Measurements from ENCODE around the gene PSMD8. TPM values are rescaled to one million over a fixed set of nuclear protein-coding genes. Genes with fewer than 3 reads are reported as not detected.

Gene PSMD8
- polyA plus RNA-seq, 1 donor = 138 TPM

- H3K9me3 ChIP-seq (ENCODE audit: control insufficient read depth, low read depth, low read length) = peaks cover 3% of the 10 kb centered on the region
- peak overlapping the region; percentile 41 for H3K27ac ChIP-seq (ENCODE audit: low read length)
- peaks cover 21% of the 10 kb centered on the region for H3K4me1 ChIP-seq (ENCODE audit: control insufficient read depth, insufficient read depth, low read length)
- peaks cover 60% of the 10 kb centered on the region for H3K27me3 ChIP-seq (ENCODE audit: control insufficient read depth, insufficient read depth, low read length)
- no peaks in the 10 kb centered on the region for H3K36me3 ChIP-seq (ENCODE audit: control insufficient read depth, insufficient read depth, low read length)
- DNase-seq = peak; percentile 83 to 91
- peak overlapping the region; percentile 25 for H3K4me3 ChIP-seq (ENCODE audit: low read length)
- WGBS (ENCODE audit: insufficient coverage, low lambda C conversion rate) = no CpG with 5 or more reads among the region's 30 CpGs
These were observed 20.1 kb downstream of the PSMD8 start for GRCh38 chr19:38394488-38394887.

GRCh38 chr19:38395381-38396114 lies 21.2 kb downstream of the PSMD8 start:
- Histone ChIP-seq H3K9me3 (ENCODE audit: control insufficient read depth, low read depth, low read length) (no peaks in the 10 kb centered on the region), H3K4me1 (ENCODE audit: control insufficient read depth, insufficient read depth, low read length) (peaks cover 21% of the 10 kb centered on the region), H3K27me3 (ENCODE audit: control insufficient read depth, insufficient read depth, low read length) (peaks cover 54% of the 10 kb centered on the region), H3K27ac (ENCODE audit: low read length) (peak overlapping the region; percentile 41), H3K4me3 (ENCODE audit: low read length) (peak overlapping the region; percentile 25), H3K36me3 (ENCODE audit: control insufficient read depth, insufficient read depth, low read length) (no peaks in the 10 kb centered on the region)
- no CpG with 5 or more reads among the region's 86 CpGs for WGBS (ENCODE audit: insufficient coverage, low lambda C conversion rate)
- peak in 1 of 2 donors; percentile 67 for DNase-seq

GRCh38 chr19:38399081-38399480 lies 24.7 kb downstream of the PSMD8 start:
- no CpG with 5 or more reads among the region's 9 CpGs for WGBS (ENCODE audit: insufficient coverage, low lambda C conversion rate)
- H3K27me3 ChIP-seq (ENCODE audit: control insufficient read depth, insufficient read depth, low read length) = peaks cover 43% of the 10 kb centered on the region
- H3K4me1 ChIP-seq (ENCODE audit: control insufficient read depth, insufficient read depth, low read length) = peaks cover 9% of the 10 kb centered on the region
- DNase-seq = no peak
- no peak overlapping the region for H3K27ac ChIP-seq (ENCODE audit: low read length)
- H3K9me3 ChIP-seq (ENCODE audit: control insufficient read depth, low read depth, low read length) = no peaks in the 10 kb centered on the region
- no peak overlapping the region for H3K4me3 ChIP-seq (ENCODE audit: low read length)
- no peaks in the 10 kb centered on the region for H3K36me3 ChIP-seq (ENCODE audit: control insufficient read depth, insufficient read depth, low read length)

- H3K9me3 ChIP-seq (ENCODE audit: control insufficient read depth, low read depth, low read length) = no peaks in the 10 kb centered on the region
- H3K27ac ChIP-seq (ENCODE audit: low read length) = no peak overlapping the region
- no CpG with 5 or more reads among the region's 1 CpG for WGBS (ENCODE audit: insufficient coverage, low lambda C conversion rate)
- peaks cover 38% of the 10 kb centered on the region for H3K27me3 ChIP-seq (ENCODE audit: control insufficient read depth, insufficient read depth, low read length)
- H3K36me3 ChIP-seq (ENCODE audit: control insufficient read depth, insufficient read depth, low read length) = no peaks in the 10 kb centered on the region
- DNase-seq = no peak
- H3K4me3 ChIP-seq (ENCODE audit: low read length) = no peak overlapping the region
- H3K4me1 ChIP-seq (ENCODE audit: control insufficient read depth, insufficient read depth, low read length) = peaks cover 12% of the 10 kb centered on the region
These were observed 25.2 kb downstream of the PSMD8 start for GRCh38 chr19:38399537-38399936.

- no peak overlapping the region for H3K4me3 ChIP-seq (ENCODE audit: low read length)
- no peak for DNase-seq
- peaks cover 31% of the 10 kb centered on the region for H3K27me3 ChIP-seq (ENCODE audit: control insufficient read depth, insufficient read depth, low read length)
- H3K4me1 ChIP-seq (ENCODE audit: control insufficient read depth, insufficient read depth, low read length) = peaks cover 6% of the 10 kb centered on the region
- H3K27ac ChIP-seq (ENCODE audit: low read length) = no peak overlapping the region
- H3K36me3 ChIP-seq (ENCODE audit: control insufficient read depth, insufficient read depth, low read length) = peaks cover 7% of the 10 kb centered on the region
- WGBS (ENCODE audit: insufficient coverage, low lambda C conversion rate) = no CpG with 5 or more reads among the region's 5 CpGs
- no peaks in the 10 kb centered on the region for H3K9me3 ChIP-seq (ENCODE audit: control insufficient read depth, low read depth, low read length)
These were observed 26.0 kb downstream of the PSMD8 start for GRCh38 chr19:38400361-38400760.

GRCh38 chr19:38401148-38401547 lies 26.8 kb downstream of the PSMD8 start:
- Histone ChIP-seq H3K27ac (ENCODE audit: low read length) (no peak overlapping the region), H3K27me3 (ENCODE audit: control insufficient read depth, insufficient read depth, low read length) (peaks cover 29% of the 10 kb centered on the region), H3K36me3 (ENCODE audit: control insufficient read depth, insufficient read depth, low read length) (peaks cover 10% of the 10 kb centered on the region), H3K4me1 (ENCODE audit: control insufficient read depth, insufficient read depth, low read length) (peaks cover 6% of the 10 kb centered on the region), H3K9me3 (ENCODE audit: control insufficient read depth, low read depth, low read length) (no peaks in the 10 kb centered on the region), H3K4me3 (ENCODE audit: low read length) (no peak overlapping the region)
- no peak for DNase-seq
- no CpG with 5 or more reads among the region's 3 CpGs for WGBS (ENCODE audit: insufficient coverage, low lambda C conversion rate)

- Histone ChIP-seq H3K4me3 (ENCODE audit: low read length) (peak overlapping the region; percentile 47), H3K27ac (ENCODE audit: low read length) (peak overlapping the region; percentile 54), H3K4me1 (ENCODE audit: control insufficient read depth, insufficient read depth, low read length) (peaks cover 6% of the 10 kb centered on the region), H3K36me3 (ENCODE audit: control insufficient read depth, insufficient read depth, low read length) (peaks cover 18% of the 10 kb centered on the region), H3K27me3 (ENCODE audit: control insufficient read depth, insufficient read depth, low read length) (peaks cover 15% of the 10 kb centered on the region), H3K9me3 (ENCODE audit: control insufficient read depth, low read depth, low read length) (no peaks in the 10 kb centered on the region)
- no CpG with 5 or more reads among the region's 18 CpGs for WGBS (ENCODE audit: insufficient coverage, low lambda C conversion rate)
- DNase-seq = no peak
These were observed 28.2 kb downstream of the PSMD8 start for GRCh38 chr19:38402623-38402966.

GRCh38 chr19:38402967-38403674 lies 28.8 kb downstream of the PSMD8 start, which contains the start of gene FAM98C:
FAM98C (plus strand) TSS chr19:38403093; CDS start chr19:38403154, 61 bp downstream.
- peaks cover 11% of the 10 kb centered on the region for H3K27me3 ChIP-seq (ENCODE audit: control insufficient read depth, insufficient read depth, low read length)
- WGBS (ENCODE audit: insufficient coverage, low lambda C conversion rate) = no CpG with 5 or more reads among the region's 82 CpGs
- peak within 1 kb of the TSS; percentile 74 for H3K27ac ChIP-seq (ENCODE audit: low read length)
- H3K36me3 ChIP-seq (ENCODE audit: control insufficient read depth, insufficient read depth, low read length) = peaks cover 18% of the 10 kb centered on the region
- H3K4me1 ChIP-seq (ENCODE audit: control insufficient read depth, insufficient read depth, low read length) = peaks cover 6% of the 10 kb centered on the region
- peak; percentile 97 to 98 for DNase-seq
- peak within 1 kb of the TSS; percentile 92 for H3K4me3 ChIP-seq (ENCODE audit: low read length)
- H3K9me3 ChIP-seq (ENCODE audit: control insufficient read depth, low read depth, low read length) = no peaks in the 10 kb centered on the region

GRCh38 chr19:38404858-38405257 lies 30.5 kb downstream of the PSMD8 start:
- WGBS (ENCODE audit: insufficient coverage, low lambda C conversion rate) = no CpG with 5 or more reads among the region's 6 CpGs
- peaks cover 6% of the 10 kb centered on the region for H3K4me1 ChIP-seq (ENCODE audit: control insufficient read depth, insufficient read depth, low read length)
- DNase-seq = no peak

GRCh38 chr19:38405276-38405675 lies 30.9 kb downstream of the PSMD8 start:
- no peaks in the 10 kb centered on the region for H3K9me3 ChIP-seq (ENCODE audit: control insufficient read depth, low read depth, low read length)
- peaks cover 20% of the 10 kb centered on the region for H3K36me3 ChIP-seq (ENCODE audit: control insufficient read depth, insufficient read depth, low read length)
- no CpG with 5 or more reads among the region's 8 CpGs for WGBS (ENCODE audit: insufficient coverage, low lambda C conversion rate)
- no peaks in the 10 kb centered on the region for H3K27me3 ChIP-seq (ENCODE audit: control insufficient read depth, insufficient read depth, low read length)
- no peak overlapping the region for H3K27ac ChIP-seq (ENCODE audit: low read length)
- H3K4me3 ChIP-seq (ENCODE audit: low read length) = no peak overlapping the region
- DNase-seq = no peak
- peaks cover 6% of the 10 kb centered on the region for H3K4me1 ChIP-seq (ENCODE audit: control insufficient read depth, insufficient read depth, low read length)

More at GRCh38 chr19:38404858-38405257, 30.5 kb downstream of the PSMD8 start:
- Histone ChIP-seq H3K9me3 (ENCODE audit: control insufficient read depth, low read depth, low read length) (no peaks in the 10 kb centered on the region), H3K4me3 (ENCODE audit: low read length) (no peak overlapping the region), H3K27me3 (ENCODE audit: control insufficient read depth, insufficient read depth, low read length) (no peaks in the 10 kb centered on the region), H3K27ac (ENCODE audit: low read length) (no peak overlapping the region), H3K36me3 (ENCODE audit: control insufficient read depth, insufficient read depth, low read length) (peaks cover 20% of the 10 kb centered on the region)

Data from large intestine (tissue), 3 donors.